ENCODE results near the gene ZNF804A.

ZNF804A gene

DNA sequence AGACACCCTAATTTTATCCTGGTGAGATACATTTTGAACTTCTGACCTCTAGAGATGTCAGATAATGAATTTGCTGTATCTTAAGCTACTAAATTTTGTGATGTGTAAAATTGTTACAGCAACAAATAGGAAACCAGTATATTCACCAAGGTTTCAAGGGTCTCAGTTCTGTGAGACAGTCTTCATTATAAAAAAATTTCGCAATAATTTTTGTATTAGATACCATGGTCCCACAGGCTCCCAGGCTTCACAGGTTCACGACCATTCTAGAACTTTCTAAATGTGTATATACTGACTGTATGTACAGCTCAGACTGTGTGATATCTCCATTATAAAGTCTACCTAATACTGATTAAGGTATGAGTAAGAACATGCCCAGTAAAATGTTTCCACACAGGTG lies 181.4 kb downstream of the ZNF804A start:
- ATAC-seq: no peak
- no peak for TF ChIP-seq BACH2 (CRISPR knock-in tag; IDR thresholded peaks at IDR 0.05; ENCODE audit: borderline replicate concordance)
- no peak for TF ChIP-seq ISL1 (CRISPR knock-in tag; IDR thresholded peaks at IDR 0.05)
- TF ChIP-seq, protein P1, sequence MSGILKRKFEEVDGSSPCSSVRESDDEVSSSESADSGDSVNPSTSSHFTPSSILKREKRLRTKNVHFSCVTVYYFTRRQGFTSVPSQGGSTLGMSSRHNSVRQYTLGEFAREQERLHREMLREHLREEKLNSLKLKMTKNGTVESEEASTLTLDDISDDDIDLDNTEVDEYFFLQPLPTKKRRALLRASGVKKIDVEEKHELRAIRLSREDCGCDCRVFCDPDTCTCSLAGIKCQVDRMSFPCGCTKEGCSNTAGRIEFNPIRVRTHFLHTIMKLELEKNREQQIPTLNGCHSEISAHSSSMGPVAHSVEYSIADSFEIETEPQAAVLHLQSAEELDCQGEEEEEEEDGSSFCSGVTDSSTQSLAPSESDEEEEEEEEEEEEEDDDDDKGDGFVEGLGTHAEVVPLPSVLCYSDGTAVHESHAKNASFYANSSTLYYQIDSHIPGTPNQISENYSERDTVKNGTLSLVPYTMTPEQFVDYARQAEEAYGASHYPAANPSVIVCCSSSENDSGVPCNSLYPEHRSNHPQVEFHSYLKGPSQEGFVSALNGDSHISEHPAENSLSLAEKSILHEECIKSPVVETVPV (CRISPR knock-in tag; IDR thresholded peaks at IDR 0.05): no peak
- no peak for TF ChIP-seq PPARA (CRISPR knock-in tag; IDR thresholded peaks at IDR 0.05; ENCODE audit: borderline replicate concordance)
- no peak for TF ChIP-seq OSR1 (CRISPR knock-in tag; IDR thresholded peaks at IDR 0.05)
- TF ChIP-seq ZFP30 (CRISPR knock-in tag; IDR thresholded peaks at IDR 0.05): no peak
- TF ChIP-seq SNAI2 (CRISPR knock-in tag; IDR thresholded peaks at IDR 0.05): no peak
- TF ChIP-seq ZFP3 (CRISPR knock-in tag; IDR thresholded peaks at IDR 0.05): no peak
- TF ChIP-seq TCF4 (CRISPR knock-in tag; IDR thresholded peaks at IDR 0.05; ENCODE audit: borderline replicate concordance): no peak
- no peak for TF ChIP-seq ZNF70 (CRISPR knock-in tag; IDR thresholded peaks at IDR 0.05)
- TF ChIP-seq, protein P2, sequence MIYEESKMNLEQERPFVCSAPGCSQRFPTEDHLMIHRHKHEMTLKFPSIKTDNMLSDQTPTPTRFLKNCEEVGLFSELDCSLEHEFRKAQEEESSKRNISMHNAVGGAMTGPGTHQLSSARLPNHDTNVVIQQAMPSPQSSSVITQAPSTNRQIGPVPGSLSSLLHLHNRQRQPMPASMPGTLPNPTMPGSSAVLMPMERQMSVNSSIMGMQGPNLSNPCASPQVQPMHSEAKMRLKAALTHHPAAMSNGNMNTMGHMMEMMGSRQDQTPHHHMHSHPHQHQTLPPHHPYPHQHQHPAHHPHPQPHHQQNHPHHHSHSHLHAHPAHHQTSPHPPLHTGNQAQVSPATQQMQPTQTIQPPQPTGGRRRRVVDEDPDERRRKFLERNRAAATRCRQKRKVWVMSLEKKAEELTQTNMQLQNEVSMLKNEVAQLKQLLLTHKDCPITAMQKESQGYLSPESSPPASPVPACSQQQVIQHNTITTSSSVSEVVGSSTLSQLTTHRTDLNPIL (CRISPR knock-in tag; IDR thresholded peaks at IDR 0.05; ENCODE audit: low read depth): no peak

DNA sequence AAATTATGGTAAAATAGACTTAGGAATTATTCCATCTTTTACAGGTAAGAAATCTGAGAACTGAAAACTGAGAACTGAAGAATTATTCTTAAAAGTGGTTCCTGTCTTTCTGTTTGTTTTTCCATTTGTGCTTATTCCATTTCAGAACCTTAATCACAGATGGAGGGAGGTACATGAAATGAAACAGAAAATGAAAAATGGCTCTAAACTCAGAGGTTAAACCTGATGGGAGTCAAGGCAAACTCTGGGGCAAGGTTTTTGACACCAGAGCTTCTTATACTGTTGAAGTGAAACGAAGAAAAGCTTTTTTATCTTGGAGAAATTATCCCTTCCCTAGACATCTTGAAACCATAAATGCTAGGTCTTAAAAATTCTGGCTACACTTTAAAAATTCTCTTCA lies 182.1 kb downstream of the ZNF804A start:
- no peak for ATAC-seq
- TF ChIP-seq ARNTL (CRISPR knock-in tag; IDR thresholded peaks at IDR 0.05; ENCODE audit: borderline replicate concordance, low read depth): no peak
- no peak for TF ChIP-seq ISL1 (CRISPR knock-in tag; IDR thresholded peaks at IDR 0.05)
- no peak for TF ChIP-seq ESRRG (CRISPR knock-in tag; IDR thresholded peaks at IDR 0.05)
- TF ChIP-seq TCF4 (CRISPR knock-in tag; IDR thresholded peaks at IDR 0.05; ENCODE audit: borderline replicate concordance): no peak
- no peak for TF ChIP-seq TOX (CRISPR knock-in tag; IDR thresholded peaks at IDR 0.05; ENCODE audit: borderline replicate concordance)
- TF ChIP-seq OSR1 (CRISPR knock-in tag; IDR thresholded peaks at IDR 0.05): no peak
- no peak for TF ChIP-seq ZNF565 (CRISPR knock-in tag; conservative IDR thresholded peaks at IDR 0.05; ENCODE audit: low read depth)
- no peak for TF ChIP-seq ZNF8 (CRISPR knock-in tag; IDR thresholded peaks at IDR 0.05)
- TF ChIP-seq, protein P2 (CRISPR knock-in tag; IDR thresholded peaks at IDR 0.05; ENCODE audit: low read depth): no peak
- no peak for TF ChIP-seq BACH2 (CRISPR knock-in tag; IDR thresholded peaks at IDR 0.05; ENCODE audit: borderline replicate concordance)
- no peak for TF ChIP-seq GLIS3 (CRISPR knock-in tag; IDR thresholded peaks at IDR 0.05)
- TF ChIP-seq ZNF70 (CRISPR knock-in tag; IDR thresholded peaks at IDR 0.05): no peak
- TF ChIP-seq SNAI2 (CRISPR knock-in tag; IDR thresholded peaks at IDR 0.05): no peak

DNA sequence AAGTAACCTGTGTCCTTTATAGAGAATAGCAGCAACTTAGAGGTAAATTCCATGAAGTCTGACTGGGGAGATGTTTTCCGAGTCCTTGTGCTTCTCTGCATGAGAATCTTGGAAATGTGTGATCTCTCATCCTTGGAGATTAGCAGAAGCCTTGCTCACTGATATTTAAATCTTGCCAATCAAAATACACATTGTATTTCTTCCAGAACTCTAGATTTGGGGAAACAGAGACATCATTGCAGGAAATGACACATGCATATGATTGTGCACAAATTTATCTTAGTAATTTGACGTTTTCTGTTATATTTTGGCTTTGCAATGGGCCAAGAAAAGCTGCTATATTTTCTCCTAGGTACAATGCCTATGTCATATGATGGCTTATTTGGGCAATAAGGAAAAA lies 182.6 kb downstream of the ZNF804A start:
- TF ChIP-seq ESRRG (CRISPR knock-in tag; IDR thresholded peaks at IDR 0.05): no peak
- TF ChIP-seq ISL1 (CRISPR knock-in tag; IDR thresholded peaks at IDR 0.05): no peak
- TF ChIP-seq SNAI2 (CRISPR knock-in tag; IDR thresholded peaks at IDR 0.05): no peak
- TF ChIP-seq ZNF565 (CRISPR knock-in tag; conservative IDR thresholded peaks at IDR 0.05; ENCODE audit: low read depth): no peak
- TF ChIP-seq, protein P3, sequence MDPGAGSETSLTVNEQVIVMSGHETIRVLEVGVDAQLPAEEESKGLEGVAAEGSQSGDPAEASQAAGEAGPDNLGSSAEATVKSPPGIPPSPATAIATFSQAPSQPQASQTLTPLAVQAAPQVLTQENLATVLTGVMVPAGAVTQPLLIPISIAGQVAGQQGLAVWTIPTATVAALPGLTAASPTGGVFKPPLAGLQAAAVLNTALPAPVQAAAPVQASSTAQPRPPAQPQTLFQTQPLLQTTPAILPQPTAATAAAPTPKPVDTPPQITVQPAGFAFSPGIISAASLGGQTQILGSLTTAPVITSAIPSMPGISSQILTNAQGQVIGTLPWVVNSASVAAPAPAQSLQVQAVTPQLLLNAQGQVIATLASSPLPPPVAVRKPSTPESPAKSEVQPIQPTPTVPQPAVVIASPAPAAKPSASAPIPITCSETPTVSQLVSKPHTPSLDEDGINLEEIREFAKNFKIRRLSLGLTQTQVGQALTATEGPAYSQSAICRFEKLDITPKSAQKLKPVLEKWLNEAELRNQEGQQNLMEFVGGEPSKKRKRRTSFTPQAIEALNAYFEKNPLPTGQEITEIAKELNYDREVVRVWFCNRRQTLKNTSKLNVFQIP (CRISPR knock-in tag; IDR thresholded peaks at IDR 0.05; ENCODE audit: borderline replicate concordance, low read depth): no peak
- TF ChIP-seq TCF4 (CRISPR knock-in tag; IDR thresholded peaks at IDR 0.05; ENCODE audit: borderline replicate concordance): no peak
- no peak for TF ChIP-seq ZFP30 (CRISPR knock-in tag; IDR thresholded peaks at IDR 0.05)
- no peak for TF ChIP-seq BACH2 (CRISPR knock-in tag; IDR thresholded peaks at IDR 0.05; ENCODE audit: borderline replicate concordance)
- TF ChIP-seq, protein P1 (CRISPR knock-in tag; IDR thresholded peaks at IDR 0.05): no peak
- TF ChIP-seq OSR1 (CRISPR knock-in tag; IDR thresholded peaks at IDR 0.05): no peak
- no peak for TF ChIP-seq ARNTL (CRISPR knock-in tag; IDR thresholded peaks at IDR 0.05; ENCODE audit: borderline replicate concordance, low read depth)
- TF ChIP-seq, protein P2 (CRISPR knock-in tag; IDR thresholded peaks at IDR 0.05; ENCODE audit: low read depth): no peak
- TF ChIP-seq, protein P4, sequence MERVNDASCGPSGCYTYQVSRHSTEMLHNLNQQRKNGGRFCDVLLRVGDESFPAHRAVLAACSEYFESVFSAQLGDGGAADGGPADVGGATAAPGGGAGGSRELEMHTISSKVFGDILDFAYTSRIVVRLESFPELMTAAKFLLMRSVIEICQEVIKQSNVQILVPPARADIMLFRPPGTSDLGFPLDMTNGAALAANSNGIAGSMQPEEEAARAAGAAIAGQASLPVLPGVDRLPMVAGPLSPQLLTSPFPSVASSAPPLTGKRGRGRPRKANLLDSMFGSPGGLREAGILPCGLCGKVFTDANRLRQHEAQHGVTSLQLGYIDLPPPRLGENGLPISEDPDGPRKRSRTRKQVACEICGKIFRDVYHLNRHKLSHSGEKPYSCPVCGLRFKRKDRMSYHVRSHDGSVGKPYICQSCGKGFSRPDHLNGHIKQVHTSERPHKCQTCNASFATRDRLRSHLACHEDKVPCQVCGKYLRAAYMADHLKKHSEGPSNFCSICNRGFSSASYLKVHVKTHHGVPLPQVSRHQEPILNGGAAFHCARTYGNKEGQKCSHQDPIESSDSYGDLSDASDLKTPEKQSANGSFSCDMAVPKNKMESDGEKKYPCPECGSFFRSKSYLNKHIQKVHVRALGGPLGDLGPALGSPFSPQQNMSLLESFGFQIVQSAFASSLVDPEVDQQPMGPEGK (CRISPR knock-in tag; IDR thresholded peaks at IDR 0.05; ENCODE audit: borderline replicate concordance): no peak
- no peak for TF ChIP-seq GLIS3 (CRISPR knock-in tag; IDR thresholded peaks at IDR 0.05)
- no peak for TF ChIP-seq RARB (CRISPR knock-in tag; IDR thresholded peaks at IDR 0.05)
- no peak for TF ChIP-seq TOX (CRISPR knock-in tag; IDR thresholded peaks at IDR 0.05; ENCODE audit: borderline replicate concordance)
- TF ChIP-seq ZFP3 (CRISPR knock-in tag; IDR thresholded peaks at IDR 0.05): no peak
- ATAC-seq: no peak

Measured in SK-N-SH treated with all-trans-retinoic acid at 6 μM for 48 hours (cell line).